ENCODE results near the gene MFAP2. TPM values are rescaled to one million over a fixed set of nuclear protein-coding genes. Genes with fewer than 3 reads are reported as not detected.
A peak's percentile ranks its signal among the peaks of the same experiment; 100 is the strongest.

Gene MFAP2
- polyA plus RNA-seq, 10 donors = 50.9 to 206 (median 95.5) TPM

- DNase-seq = peak in 1 of 3 donors; percentile 32
These were observed 30.6 kb upstream of the MFAP2 start for GRCh38 chr1:17011092-17011438.

- no peak for DNase-seq
These were observed 29.3 kb upstream of the MFAP2 start for GRCh38 chr1:17009706-17010105.

GRCh38 chr1:17008208-17008855 is 27.9 kb upstream of the MFAP2 start:
- DNase-seq = no peak

DNA sequence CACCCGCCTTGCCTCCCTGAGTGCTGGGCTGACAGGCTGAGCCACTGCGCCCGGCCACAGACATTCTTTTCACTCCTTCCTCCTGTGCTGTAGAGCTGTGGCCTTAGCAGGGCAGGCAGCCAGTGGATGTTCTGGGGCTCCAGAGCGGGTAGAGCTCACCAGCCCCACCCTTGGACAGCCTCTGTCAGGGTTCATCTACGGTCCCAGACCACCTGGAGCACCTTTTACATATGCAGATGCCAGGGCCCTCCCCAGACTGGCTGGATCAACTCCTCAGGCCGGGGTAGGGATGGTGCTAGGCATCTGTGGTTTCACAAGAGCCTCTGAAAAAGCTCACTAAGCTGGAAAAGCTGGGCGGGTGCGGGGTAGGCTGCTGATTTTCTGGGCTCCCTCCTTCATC is 26.7 kb upstream of the MFAP2 start:
- DNase-seq = no peak

DNA sequence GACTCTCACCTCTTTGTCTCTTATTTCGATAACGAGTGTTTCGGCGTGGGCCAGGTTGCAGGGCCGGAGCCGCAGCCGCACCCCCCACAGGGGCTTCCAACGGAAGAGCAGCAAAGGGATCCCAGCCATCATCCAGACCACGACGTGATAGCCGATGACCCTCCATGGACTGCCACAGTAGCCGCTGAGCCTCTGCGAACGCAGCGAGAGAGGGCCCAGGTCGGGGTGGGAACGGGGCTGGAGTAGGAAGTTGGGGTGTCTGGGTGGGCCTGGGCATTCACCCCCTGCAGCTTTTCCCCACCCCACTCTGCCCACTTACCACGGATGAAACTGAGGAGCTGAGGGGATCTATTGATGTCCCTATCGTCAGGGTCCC is 24.9 kb upstream of the MFAP2 start:
- no peak for DNase-seq

GRCh38 chr1:17004466-17005364 is 24.3 kb upstream of the MFAP2 start:
- no peak for DNase-seq

DNA sequence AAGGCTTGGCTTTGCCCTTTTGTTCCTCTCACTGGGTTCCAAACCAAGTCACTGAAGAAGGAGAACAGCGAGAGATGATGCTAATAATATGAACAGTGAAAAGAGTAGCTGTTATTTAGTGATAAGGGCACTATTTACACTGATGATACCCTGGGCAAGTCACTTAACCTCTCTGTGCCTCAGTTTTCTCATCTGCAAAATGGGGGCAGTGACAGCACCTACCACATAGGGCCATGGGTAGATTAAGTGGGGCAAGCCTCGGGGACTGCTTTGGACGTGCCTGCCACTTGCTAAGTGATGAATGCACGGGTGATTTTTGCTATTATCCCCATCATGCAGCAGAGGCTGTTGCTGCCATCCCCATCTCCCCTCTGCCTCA is 22.1 kb upstream of the MFAP2 start:
- no peak for DNase-seq

DNA sequence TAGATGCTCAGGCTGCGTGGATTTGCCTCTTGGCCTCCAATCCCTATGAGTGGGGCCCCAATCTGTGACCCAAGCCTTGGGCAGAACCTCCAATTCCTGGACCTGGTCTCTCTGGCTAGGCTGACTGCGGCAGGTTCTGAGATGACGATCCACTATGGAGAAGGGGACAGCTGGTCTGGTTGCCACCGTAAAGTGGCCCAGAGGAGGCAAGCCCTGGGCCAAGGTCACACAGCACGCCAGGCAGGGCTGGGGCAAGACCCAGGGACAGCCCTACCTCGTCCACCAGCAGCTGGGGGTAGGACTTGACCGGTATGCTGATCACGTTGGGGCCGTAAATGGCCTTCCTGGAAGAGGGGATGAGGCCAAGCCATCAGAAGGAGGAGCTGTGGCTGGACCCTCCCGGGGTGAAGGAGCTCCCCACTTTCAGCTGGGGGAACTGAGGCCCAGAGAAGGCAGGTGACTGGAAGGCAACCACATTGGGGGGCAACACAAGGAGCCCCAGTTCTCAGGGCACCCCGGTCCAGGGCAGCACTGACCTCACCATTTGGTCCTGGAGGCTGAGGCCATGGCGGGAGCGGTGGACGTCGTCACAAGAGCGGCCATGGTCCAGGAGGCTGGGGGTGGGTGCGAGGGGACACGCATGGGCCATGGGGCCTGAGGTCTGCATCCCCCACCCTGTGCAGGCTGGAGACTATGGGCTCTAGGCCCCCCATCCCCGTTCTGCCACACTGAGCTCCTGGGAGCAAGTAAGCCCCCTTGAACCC is 21.5 kb upstream of the MFAP2 start:
- no peak for DNase-seq

DNA sequence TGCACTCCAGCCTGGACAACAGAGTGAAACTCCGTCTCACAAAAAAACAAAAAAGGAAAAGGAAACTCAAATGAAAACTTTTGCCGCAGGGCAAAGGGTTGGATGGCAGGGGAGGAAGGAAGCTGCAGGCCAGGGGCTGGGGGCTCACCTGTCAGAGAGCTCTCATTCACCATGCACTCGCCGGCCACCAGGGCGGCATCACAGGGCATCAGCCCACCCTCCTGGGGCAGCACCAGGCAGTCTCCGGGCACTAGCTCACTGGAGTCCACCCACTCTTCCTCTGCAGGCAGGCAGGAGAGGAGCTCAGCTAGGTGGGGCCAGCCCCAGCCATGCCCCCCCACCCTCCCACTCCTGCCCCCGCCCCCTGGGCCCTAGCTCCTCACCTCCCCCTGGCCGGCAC is 19.4 kb upstream of the MFAP2 start:
- DNase-seq = no peak

DNA sequence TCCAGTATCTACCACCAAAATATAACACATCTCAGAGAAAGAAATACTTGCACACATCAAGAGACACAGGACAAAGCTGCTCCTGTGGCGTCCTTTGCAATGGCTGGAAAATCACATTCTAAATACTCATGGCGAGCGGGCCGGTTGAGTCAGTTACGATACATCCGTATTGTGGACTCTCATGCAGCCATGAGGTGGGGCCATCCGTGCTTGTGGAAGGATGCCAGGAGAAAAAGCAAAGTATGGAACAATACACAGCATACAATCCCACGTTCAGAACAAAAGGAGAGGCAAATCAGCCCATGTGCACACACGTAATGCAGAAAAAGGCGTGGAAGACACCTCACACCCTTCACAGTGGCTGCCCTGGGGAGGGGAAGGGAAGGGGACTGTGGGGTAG is 18.2 kb upstream of the MFAP2 start:
- DNase-seq = no peak

- no peak for DNase-seq
These were observed 16.4 kb upstream of the MFAP2 start for GRCh38 chr1:16996845-16997244.

GRCh38 chr1:16993521-16994038 is 13.2 kb upstream of the MFAP2 start:
- no peak for DNase-seq

DNA sequence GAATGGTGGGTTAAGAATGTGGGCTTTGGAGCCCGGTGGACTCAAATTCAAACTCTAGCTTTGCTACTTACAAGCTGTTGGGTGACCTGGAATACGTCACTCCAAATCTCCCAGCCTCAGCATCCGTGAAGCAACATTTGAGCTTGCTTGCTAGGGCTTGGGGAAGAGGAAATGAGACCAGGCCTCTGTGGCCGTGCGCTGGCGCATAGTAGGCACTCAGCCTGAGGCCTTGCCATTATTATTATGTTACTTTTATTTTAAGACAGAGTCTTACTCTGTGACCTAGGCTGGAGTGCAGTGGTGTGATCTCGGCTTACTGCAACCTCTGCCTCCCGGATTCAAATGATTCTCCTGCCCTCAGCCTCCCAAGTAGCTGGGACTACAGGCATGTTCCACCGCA is 12.3 kb upstream of the MFAP2 start:
- no peak for DNase-seq

- DNase-seq = no peak
These were observed 11.7 kb upstream of the MFAP2 start for GRCh38 chr1:16992102-16992501.

- no peak for DNase-seq
These were observed 11.2 kb upstream of the MFAP2 start for GRCh38 chr1:16991571-16991970.

- no peak for DNase-seq
These were observed 9.4 kb upstream of the MFAP2 start for GRCh38 chr1:16989676-16990391.

DNA sequence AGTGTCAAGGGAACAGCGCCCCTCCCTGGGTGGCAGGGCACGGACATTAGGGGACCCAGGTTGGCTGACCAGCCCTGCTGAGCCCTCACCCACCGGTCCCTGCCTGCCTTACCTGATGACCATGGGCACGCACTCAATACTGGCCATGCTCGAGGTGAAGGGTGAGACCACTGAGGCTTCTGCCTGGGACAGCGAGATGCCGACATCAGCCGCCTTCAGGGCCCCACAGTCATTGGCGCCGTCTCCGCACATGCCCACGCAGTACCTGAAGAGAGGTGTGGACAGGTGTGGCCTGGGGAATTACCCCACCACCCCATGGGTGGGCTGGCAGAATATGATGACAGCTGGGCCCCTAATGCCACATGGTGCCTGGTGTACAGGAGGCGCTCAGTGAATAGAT is 7.8 kb upstream of the MFAP2 start:
- no peak for DNase-seq

DNA sequence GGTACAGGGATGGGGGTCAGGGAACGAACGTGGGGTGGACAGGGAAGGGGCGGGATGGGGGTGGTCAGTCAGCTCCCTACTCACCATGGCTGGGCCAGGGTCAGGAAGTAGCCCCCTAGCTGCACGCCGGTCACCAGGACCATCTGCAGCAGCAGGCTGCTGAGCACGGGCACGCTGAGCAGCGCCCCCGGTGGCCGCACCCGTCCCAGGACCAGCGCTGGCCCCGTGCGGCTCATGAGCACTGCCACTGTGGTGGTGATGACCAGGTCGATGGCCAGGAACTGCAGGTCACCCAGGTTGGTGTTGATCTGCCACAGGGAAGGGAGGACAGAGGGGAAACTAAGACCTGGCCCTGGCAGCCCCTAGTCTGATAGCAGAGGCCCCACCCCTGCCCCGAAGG is 6.5 kb upstream of the MFAP2 start:
- DNase-seq = no peak

GRCh38 chr1:16986560-16986959 is 6.1 kb upstream of the MFAP2 start:
- DNase-seq = no peak

GRCh38 chr1:16986113-16986512 is 5.7 kb upstream of the MFAP2 start:
- DNase-seq = no peak

DNA sequence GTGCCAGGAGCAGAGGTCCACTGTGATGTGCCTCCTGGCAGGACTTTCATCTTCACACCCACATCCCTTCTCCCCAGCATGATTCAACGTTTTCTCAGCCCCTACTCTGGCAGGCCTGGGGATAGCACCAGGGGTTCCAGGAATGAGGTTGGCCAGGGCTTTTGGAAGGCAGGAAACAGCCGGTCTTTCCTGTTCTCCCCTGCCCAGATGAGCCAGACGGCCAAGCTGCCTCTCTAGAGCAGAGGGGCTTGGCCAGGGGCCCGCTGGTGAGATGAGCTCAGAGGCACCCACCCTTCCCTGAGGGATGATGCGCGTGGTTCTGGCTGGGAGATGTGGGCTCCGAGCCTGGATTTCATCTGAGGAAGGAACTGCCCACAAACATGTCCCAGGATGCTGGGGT is 4.3 kb upstream of the MFAP2 start:
- DNase-seq = peak; percentile 56 to 77 (median 74)

- DNase-seq = no peak
These were observed 3.2 kb upstream of the MFAP2 start for GRCh38 chr1:16983649-16984048.

All from muscle of back (tissue), 11 donors.